Measurements from ENCODE around the gene ASB7.

Gene ASB7

DNA sequence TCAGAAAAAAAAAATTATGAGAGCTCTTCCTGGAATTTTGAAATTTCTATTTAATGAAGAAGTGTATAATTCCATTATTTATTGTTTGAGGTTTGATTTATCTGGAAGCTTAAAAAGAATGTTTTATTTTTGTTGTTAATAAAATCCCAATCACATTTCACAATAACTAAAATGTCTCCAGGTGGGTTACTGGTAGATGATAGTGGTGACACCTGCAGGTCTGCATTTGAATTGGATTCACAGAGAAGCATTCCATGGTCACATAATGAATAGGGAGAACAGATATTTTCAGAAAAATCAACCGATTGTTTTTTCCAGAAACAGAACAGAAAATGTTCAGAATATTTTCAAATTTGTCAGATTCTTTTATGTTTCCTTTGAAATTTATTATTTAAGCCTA lies 48.3 kb downstream of the ASB7 start:
- TF ChIP-seq, protein P1, sequence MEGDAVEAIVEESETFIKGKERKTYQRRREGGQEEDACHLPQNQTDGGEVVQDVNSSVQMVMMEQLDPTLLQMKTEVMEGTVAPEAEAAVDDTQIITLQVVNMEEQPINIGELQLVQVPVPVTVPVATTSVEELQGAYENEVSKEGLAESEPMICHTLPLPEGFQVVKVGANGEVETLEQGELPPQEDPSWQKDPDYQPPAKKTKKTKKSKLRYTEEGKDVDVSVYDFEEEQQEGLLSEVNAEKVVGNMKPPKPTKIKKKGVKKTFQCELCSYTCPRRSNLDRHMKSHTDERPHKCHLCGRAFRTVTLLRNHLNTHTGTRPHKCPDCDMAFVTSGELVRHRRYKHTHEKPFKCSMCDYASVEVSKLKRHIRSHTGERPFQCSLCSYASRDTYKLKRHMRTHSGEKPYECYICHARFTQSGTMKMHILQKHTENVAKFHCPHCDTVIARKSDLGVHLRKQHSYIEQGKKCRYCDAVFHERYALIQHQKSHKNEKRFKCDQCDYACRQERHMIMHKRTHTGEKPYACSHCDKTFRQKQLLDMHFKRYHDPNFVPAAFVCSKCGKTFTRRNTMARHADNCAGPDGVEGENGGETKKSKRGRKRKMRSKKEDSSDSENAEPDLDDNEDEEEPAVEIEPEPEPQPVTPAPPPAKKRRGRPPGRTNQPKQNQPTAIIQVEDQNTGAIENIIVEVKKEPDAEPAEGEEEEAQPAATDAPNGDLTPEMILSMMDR (conservative IDR thresholded peaks at IDR 0.05; ENCODE audit: low read depth) = peak; percentile 54
- no peak overlapping the region for H3K27ac ChIP-seq
- POLR2A ChIA-PET (ENCODE audit: low non-redundant PET) = interaction anchor here (0.6 kb wide), 1 partner anchor 242 kb away, joined by 5 read pairs; no protein-coding TSS in a partner anchor
- CTCF ChIA-PET = interaction anchor here (0.6 to 1.4 kb wide), 11 partner anchors 9 to 960 kb away, joined by 3 to 6 read pairs (median 3); no protein-coding TSS in a partner anchor
- DNase-seq (ENCODE audit: low spot score) = peak; percentile 47

DNA sequence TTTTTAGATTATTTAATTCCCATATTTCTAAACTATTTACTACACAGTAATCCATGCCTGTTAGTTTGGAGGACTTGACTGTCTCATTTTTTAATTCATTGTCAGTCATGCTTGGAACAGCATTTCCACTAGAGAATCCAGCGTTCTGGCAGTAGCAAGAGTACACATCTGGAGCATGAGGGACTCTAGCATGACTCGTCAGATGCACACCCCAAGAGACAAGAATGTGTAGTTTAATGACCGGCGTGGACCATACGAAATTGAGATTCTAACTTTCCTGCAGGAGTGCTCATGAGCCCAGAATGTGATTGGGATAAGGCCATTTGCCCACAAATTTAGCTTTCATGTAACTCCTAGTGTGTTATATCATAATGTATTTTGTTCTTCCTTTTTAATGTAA lies 48.9 kb downstream of the ASB7 start:
- H3K27ac ChIP-seq = no peak overlapping the region
- ChIA-PET CTCF (interaction anchor here (0.6 to 1.4 kb wide), 7 partner anchors 40 to 906 kb away, joined by 3 to 6 read pairs (median 3); no protein-coding TSS in a partner anchor), POLR2A (ENCODE audit: low non-redundant PET) (no interaction called here)
- TF ChIP-seq, protein P1 (conservative IDR thresholded peaks at IDR 0.05; ENCODE audit: low read depth) = no peak
- no peak for DNase-seq (ENCODE audit: low spot score)

DNA sequence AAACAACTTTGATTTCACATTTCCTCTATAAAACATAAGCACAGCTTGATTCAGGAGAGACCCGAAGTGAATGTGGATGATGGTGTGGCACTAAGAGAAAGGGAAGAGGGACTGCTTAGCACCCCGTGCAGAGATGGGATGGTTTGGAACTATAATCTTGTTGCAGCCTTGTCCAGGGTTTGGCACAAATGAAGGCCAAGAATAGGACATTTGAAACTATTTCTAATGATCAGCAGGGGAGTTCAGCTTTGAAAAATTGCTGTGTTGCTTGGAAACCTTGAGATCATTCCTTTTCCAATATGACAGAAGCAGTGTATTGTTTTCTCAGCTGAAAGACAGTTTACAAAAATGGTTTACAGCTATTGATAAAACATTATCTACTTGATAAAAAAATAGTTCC lies 49.7 kb downstream of the ASB7 start:
- DNase-seq (ENCODE audit: low spot score) = no peak
- ChIA-PET CTCF (interaction anchor here (0.6 to 1.2 kb wide), 2 partner anchors 196 to 355 kb away, joined by 3 to 5 read pairs; no protein-coding TSS in a partner anchor), POLR2A (ENCODE audit: low non-redundant PET) (no interaction called here)
- TF ChIP-seq, protein P1 (conservative IDR thresholded peaks at IDR 0.05; ENCODE audit: low read depth) = no peak
- no peak overlapping the region for H3K27ac ChIP-seq

DNA sequence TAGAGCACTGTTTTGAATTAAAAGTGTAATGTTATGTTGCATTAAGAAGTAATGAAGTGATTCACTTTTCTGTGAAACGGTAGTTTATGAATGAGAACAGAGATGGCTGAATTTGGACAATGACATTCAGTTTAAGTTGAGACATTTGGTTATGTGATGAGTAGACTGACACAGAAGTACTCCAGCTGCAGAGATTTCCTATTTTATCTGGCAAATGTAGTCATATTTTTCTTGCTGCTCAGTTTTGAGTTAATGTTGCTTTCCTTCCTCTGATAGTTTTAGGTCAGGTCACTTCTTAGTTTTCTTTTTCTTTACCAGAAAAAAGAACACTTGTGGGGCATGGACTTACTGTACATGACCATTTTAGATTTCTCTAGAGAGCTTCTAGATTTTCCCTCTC lies 51.2 kb downstream of the ASB7 start:
- no peak for DNase-seq (ENCODE audit: low spot score)
- TF ChIP-seq, protein P1 (conservative IDR thresholded peaks at IDR 0.05; ENCODE audit: low read depth) = no peak
- no peak overlapping the region for H3K27ac ChIP-seq
- ChIA-PET CTCF (interaction anchor here (0.5 to 1.5 kb wide), 2 partner anchors 9 to 48 kb away, joined by 3 to 7 read pairs; no protein-coding TSS in a partner anchor), POLR2A (ENCODE audit: low non-redundant PET) (no interaction called here)

DNA sequence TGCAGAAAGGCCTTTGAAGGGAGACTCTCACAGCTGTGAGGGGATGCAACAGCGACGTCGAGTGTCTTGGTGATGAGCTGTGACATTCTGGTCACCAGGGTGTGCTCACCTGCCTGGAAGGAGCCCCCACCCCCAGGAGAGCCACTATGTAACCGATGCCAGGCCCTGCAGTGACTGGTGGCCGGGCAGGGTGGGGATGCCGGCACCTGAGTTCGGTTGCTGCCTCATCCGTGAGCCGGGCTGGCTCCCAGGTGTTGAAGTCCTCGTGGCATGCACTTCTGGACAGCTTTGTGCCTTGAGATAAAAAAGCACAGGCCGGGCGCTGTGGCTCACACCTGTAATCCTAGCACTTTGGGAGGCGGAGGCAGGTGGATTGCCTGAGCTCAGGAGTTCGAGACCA lies 56.5 kb downstream of the ASB7 start:
- ChIA-PET POLR2A (ENCODE audit: low non-redundant PET) (no interaction called here), CTCF (interaction anchor here (0.6 kb wide), 1 partner anchor 129 kb away, joined by 3 read pairs; no protein-coding TSS in a partner anchor)
- no peak for DNase-seq (ENCODE audit: low spot score)
- TF ChIP-seq, protein P1 (conservative IDR thresholded peaks at IDR 0.05; ENCODE audit: low read depth) = no peak
- no peak overlapping the region for H3K27ac ChIP-seq

DNA sequence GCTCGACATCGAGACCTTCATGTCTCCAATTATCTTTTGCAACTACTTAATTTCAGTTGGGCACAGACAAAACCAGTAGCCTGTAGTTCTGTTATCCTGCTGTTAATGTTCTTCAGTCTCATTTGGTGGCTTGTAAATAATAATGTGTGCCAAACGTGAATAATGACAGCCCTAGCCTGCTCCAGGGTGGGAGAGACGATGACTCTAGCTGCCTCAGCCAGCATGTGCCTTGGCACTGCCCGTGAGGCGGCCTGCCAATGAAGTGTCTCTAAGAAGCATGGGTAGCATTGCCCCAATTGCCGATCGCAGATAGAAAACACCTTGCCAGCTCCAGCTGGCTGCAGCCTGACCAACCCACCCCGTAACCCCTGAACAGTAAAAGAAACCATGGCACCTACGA lies 58.8 kb downstream of the ASB7 start:
- DNase-seq (ENCODE audit: low spot score) = no peak
- ChIA-PET POLR2A (ENCODE audit: low non-redundant PET) (no interaction called here), CTCF (interaction anchor here (0.7 to 1.0 kb wide), 2 partner anchors 11 to 44 kb away, joined by 3 read pairs; no protein-coding TSS in a partner anchor)
- TF ChIP-seq, protein P1 (conservative IDR thresholded peaks at IDR 0.05; ENCODE audit: low read depth) = no peak
- H3K27ac ChIP-seq = no peak overlapping the region

Measured in RWPE1 (cell line).